Ascending aorta (tissue), 2 donors: ENCODE measurements around the gene CCDC63. TPM values are rescaled to one million over a fixed set of nuclear protein-coding genes. Genes with fewer than 3 reads are reported as not detected.

ENCODE experiments used
- DNase-seq, 2 donors: peaks; one replicate each; pipeline ENCODE4 v3.0.0-alpha.2; 2019; ENCODE audit warnings: low spot score in 2 of 2
- H3K27ac ChIP-seq, 2 donors: fragments of 200-600 bp; sonication (generic); one replicate each; pipeline ENCODE4 v1.5.1; 2016 to 2017; ENCODE audit warnings: mild to moderate bottlenecking in 1 of 2
- H3K27me3 ChIP-seq: fragments of 200-600 bp; sonication (generic); one replicate; pipeline ENCODE4 v1.5.1; 2017
- H3K36me3 ChIP-seq, 2 donors: fragments of 200-600 bp; sonication (generic); one replicate each; pipeline ENCODE4 v1.5.1; 2016
- H3K4me1 ChIP-seq, 2 donors: fragments of 200-600 bp; sonication (generic); one replicate each; pipeline ENCODE4 v1.5.1; 2016 to 2017; ENCODE audit warnings: mild to moderate bottlenecking in 1 of 2
- H3K4me3 ChIP-seq, 2 donors: fragments of 200-600 bp; sonication (generic); one replicate each; pipeline ENCODE4 v1.5.1; 2016 to 2017; ENCODE audit warnings: mild to moderate bottlenecking in 1 of 2
- H3K9me3 ChIP-seq, 2 donors: fragments of 200-600 bp; sonication (generic); one replicate each; pipeline ENCODE4 v1.5.1; 2016
- CTCF ChIP-seq, 3 experiments: fragments of 200-600 bp in 2 of 3; fragments of 450-650 bp in 1 of 3; sonication (generic) in 2 of 3; IDR thresholded peaks; one replicate each; pipeline ENCODE4 v1.5.1; 2016 to 2019; ENCODE audit warnings: antibody characterized with exemption in 3 of 3, mild to moderate bottlenecking in 1 of 3, moderate library complexity in 1 of 3
- intact Hi-C: fragments of 100-400 bp; cut with DNase I; formaldehyde crosslinking; loops from one replicate; pipeline ENCODE4 v1.15.1; 2023
- total RNA-seq: library from RNA; depleted of rRNA; stranded (reverse); fragments of >200 nt; gene quantifications from one replicate; pipeline ENCODE4 v1.1.0, GENCODE V29; 2016

The CCDC63 gene
- total RNA-seq, 1 donor from 2014 or later: not detected

DNA sequence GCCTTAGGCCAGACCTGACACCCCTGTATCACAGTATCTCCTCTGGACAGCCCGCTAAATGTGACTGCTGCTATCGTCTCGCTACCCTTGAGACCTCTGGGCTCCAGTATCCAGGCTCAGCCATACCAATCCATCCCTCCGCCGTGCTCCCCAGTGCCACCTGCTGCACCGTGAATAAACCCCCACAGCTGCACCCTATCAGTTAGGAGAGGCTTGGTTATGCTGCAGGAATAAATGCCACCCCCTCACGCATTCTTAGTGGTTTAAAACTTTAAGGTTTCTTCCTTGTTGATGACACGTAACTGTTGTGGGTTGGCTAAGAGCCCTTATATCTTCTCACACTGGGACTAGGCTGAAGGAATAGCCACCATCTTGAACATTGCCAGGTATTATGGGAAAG lies 12.1 kb downstream of the CCDC63 start:
- Histone ChIP-seq H3K27ac (no peak overlapping the region), H3K36me3 (no peaks in the 10 kb centered on the region), H3K9me3 (no peaks in the 10 kb centered on the region), H3K4me3 (no peak overlapping the region), H3K27me3 (no peaks in the 10 kb centered on the region), H3K4me1 (no peaks in the 10 kb centered on the region)
- no peak for DNase-seq
- intact Hi-C loops: no loop called here
- no peak for TF ChIP-seq CTCF (IDR thresholded peaks at IDR 0.05)

- Histone ChIP-seq H3K4me3 (no peak overlapping the region), H3K4me1 (no peaks in the 10 kb centered on the region), H3K36me3 (no peaks in the 10 kb centered on the region), H3K9me3 (no peaks in the 10 kb centered on the region), H3K27me3 (no peaks in the 10 kb centered on the region), H3K27ac (no peak overlapping the region)
- intact Hi-C loops: no loop called here
- no peak for DNase-seq
- no peak for TF ChIP-seq CTCF (IDR thresholded peaks at IDR 0.05)
Observed at GRCh38 chr12:110860833-110861296, 14.1 kb downstream of the CCDC63 start.

DNA sequence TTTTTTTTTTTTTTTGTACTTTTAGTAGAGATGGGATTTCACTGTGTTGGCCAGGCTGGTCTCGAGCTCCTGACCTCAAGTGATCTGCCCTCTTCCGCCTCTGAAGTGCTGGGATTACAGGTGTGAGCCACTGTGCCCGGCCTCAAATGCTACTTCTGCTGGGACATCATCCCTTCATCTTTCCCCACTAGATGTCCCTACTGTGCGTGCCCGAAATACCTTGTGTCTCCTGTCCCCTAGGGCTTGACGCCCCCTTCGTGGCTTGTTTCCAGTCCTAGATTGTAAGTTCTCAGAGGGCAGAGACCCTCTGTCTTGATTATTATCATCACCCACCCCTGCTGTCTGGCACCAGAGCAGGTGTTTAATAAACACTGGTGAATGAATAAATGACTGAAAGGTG lies 14.9 kb downstream of the CCDC63 start:
- intact Hi-C loops: no loop called here
- no peaks in the 10 kb centered on the region for H3K36me3 ChIP-seq
- no peaks in the 10 kb centered on the region for H3K27me3 ChIP-seq
- DNase-seq: no peak
- no peak overlapping the region for H3K4me3 ChIP-seq
- H3K4me1 ChIP-seq: no peaks in the 10 kb centered on the region
- no peak for TF ChIP-seq CTCF (IDR thresholded peaks at IDR 0.05)
- no peaks in the 10 kb centered on the region for H3K9me3 ChIP-seq
- H3K27ac ChIP-seq: no peak overlapping the region

DNA sequence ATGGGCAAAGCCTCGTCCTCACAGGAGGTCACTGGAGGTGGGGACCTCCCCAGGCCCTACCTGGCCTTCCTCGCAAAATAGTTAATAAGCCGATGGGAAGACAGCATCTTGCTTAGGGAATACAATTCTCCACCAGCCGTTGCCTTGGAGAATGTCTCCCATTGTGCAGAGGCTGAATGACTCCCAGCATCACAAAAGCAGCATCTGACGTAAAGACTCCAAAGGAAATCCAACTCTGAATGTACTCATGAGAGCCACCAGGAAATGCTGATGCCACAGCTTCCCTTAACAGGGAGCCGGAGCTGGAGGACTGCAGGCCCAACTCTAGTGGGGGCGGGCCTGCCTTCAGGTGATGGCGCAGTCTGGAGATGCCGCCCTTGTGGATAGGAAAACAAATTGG lies 15.5 kb downstream of the CCDC63 start:
- H3K4me1 ChIP-seq: no peaks in the 10 kb centered on the region
- no peak overlapping the region for H3K4me3 ChIP-seq
- H3K27ac ChIP-seq: no peak overlapping the region
- no peak for TF ChIP-seq CTCF (IDR thresholded peaks at IDR 0.05)
- intact Hi-C loops: no loop called here
- no peaks in the 10 kb centered on the region for H3K9me3 ChIP-seq
- no peaks in the 10 kb centered on the region for H3K36me3 ChIP-seq
- DNase-seq: no peak
- no peaks in the 10 kb centered on the region for H3K27me3 ChIP-seq

DNA sequence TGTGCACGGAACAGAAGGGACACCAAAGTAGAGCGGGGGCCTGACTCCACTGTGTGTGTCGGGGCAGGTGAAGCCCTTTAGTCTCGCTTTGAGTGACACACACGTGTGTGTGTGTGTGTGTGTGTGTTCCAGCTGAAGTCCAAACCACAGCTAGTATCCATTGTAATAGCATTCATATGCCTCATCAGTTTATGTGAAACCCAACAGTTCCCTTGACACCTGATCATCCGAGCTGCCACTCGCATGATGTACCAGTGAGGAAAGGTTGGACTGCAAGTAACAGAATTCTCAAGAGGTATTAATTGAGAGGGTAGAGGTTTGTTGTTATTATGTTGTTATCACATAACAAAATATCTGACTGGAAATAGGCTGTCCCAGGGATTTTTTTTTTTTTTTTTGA lies 16.4 kb downstream of the CCDC63 start:
- no peak for DNase-seq
- intact Hi-C loops: no loop called here
- H3K27me3 ChIP-seq: no peaks in the 10 kb centered on the region
- no peaks in the 10 kb centered on the region for H3K9me3 ChIP-seq
- H3K27ac ChIP-seq: no peak overlapping the region
- H3K4me3 ChIP-seq: no peak overlapping the region
- no peak for TF ChIP-seq CTCF (IDR thresholded peaks at IDR 0.05)
- H3K36me3 ChIP-seq: no peaks in the 10 kb centered on the region
- no peaks in the 10 kb centered on the region for H3K4me1 ChIP-seq

DNA sequence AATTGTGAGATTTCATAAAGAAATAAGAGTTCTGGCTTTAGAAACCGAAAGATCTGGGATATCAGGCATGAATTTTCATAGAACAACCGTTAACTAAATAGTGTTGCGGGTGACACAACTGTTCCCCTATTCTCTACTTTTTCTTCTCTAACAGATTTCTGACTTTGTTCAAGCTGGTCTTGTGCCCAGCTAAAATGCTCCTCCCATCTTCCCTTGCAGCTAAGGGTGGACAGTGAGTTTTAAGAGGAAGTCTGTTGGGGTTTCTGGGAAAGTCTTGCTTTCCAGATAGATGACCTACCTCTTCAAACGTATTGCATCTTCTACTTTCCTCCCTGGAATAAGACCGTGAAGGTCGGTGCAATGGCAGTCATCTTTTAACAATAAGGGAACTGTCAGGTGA lies 18.7 kb downstream of the CCDC63 start:
- intact Hi-C loops: no loop called here
- Histone ChIP-seq H3K36me3 (no peaks in the 10 kb centered on the region), H3K27ac (no peak overlapping the region), H3K9me3 (no peaks in the 10 kb centered on the region), H3K4me1 (no peaks in the 10 kb centered on the region), H3K4me3 (no peak overlapping the region), H3K27me3 (no peaks in the 10 kb centered on the region)
- DNase-seq: no peak
- no peak for TF ChIP-seq CTCF (IDR thresholded peaks at IDR 0.05)
